Ectodermal cell (in vitro differentiated cells): ENCODE results near the gene APOF.
"Not testable (repeated sequence)": the region's sequence is repeated elsewhere in the genome, so short reads cannot be mapped to it uniquely, and the experiment has no call there.

Source experiments
- H3K27ac ChIP-seq: 2 replicates; pipeline ENCODE4 v1.7.0; 2013; ENCODE audit warnings: mild to moderate bottlenecking, low read depth, low read length; ENCODE audit not compliant: insufficient read depth, poor library complexity, severe bottlenecking
- H3K27me3 ChIP-seq: 2 replicates; pipeline ENCODE4 v1.7.0; 2013; ENCODE audit warnings: mild to moderate bottlenecking, low read length; ENCODE audit not compliant: insufficient read depth, control insufficient read depth, poor library complexity, severe bottlenecking
- H3K36me3 ChIP-seq: one replicate; pipeline ENCODE4 v1.7.0; 2013; ENCODE audit warnings: low read length; ENCODE audit not compliant: control insufficient read depth, insufficient read depth
- H3K4me1 ChIP-seq: one replicate; pipeline ENCODE4 v1.7.0; 2013; ENCODE audit warnings: low read length; ENCODE audit not compliant: control insufficient read depth, insufficient read depth
- H3K4me3 ChIP-seq: 2 replicates; pipeline ENCODE4 v1.7.0; 2013; ENCODE audit warnings: low read depth, low read length, control low read depth; ENCODE audit not compliant: insufficient read depth
- H3K9me3 ChIP-seq: 2 replicates; pipeline ENCODE4 v1.7.0; 2013; ENCODE audit warnings: mild to moderate bottlenecking, low read length, moderate library complexity; ENCODE audit not compliant: control insufficient read depth
- WGBS, 2 experiments: methylation state at CpG; one replicate each; pipeline ENCODE4 v1.1.7; 2013; ENCODE audit warnings: missing lambda C conversion rate in 2 of 2; 5-methylcytosine and 5-hydroxymethylcytosine counted together

APOF gene

DNA sequence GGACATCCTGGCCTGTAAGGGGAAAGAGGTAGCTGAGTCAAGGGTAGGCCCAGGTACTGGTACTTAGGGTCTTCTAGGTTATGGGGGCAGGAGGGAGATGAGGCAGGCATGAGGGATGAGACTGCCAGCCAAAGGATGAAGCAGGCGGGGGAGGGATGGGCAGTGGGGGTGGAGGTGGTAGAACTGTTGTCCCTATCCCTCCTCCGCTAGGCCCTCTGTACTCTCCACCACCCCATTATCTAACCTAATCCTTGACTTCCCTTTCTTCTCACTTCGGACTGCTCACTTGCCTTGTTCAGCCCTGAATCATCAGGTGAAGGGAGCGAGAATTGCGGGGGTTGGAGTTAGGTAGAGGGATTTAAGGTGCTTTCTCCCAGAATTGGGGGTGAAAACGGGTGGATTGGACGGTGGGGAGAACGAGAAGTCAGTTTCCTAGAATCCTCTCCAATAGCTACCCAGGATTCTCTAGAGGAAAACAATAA is 29.4 kb downstream of the APOF start:
- Histone ChIP-seq H3K4me3 (peak overlapping the region; percentile 41), H3K9me3 (no peaks in the 10 kb centered on the region), H3K4me1 (peaks cover 8% of the 10 kb centered on the region), H3K27me3 (no peaks in the 10 kb centered on the region), H3K36me3 (no peaks in the 10 kb centered on the region), H3K27ac (peak overlapping the region; percentile 92)
- 32 to 43% methylated on average over 6 to 8 of the region's 8 CpGs for WGBS, 2 experiments

DNA sequence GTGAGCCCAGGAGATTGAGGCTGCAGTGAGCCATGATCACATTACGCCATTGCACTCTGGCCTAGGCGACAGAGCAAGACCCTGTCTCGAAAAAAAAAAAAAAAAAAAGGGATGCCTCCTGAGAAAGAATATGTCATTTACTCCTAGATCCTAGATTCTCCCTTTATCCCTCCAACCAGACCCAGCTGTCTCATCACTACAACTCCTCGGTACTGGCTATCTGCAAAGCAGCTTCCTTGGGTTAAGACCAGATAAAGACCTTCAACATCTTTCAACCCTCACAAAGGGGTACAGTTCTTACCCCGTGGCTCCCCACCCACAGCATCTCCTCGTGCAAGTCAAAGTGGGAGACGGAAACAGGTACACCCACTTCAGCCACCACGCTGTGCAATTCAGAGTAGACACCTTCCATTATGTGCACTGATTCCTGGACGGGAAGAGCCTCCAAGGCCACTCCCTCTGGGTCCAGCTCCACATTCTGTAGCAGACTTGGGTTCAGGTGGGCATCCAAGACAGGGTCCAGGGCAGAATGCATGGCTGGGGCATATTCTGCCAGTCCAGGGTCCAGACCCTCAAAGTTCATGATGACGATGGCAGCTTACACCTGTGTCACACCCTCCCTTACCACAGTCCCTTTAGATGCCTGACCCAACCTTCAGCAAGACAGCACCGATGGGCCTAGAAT is 30.0 kb downstream of the APOF start:
- peaks cover 8% of the 10 kb centered on the region for H3K4me1 ChIP-seq
- H3K27me3 ChIP-seq: no peaks in the 10 kb centered on the region
- 94 to 96% methylated on average over 11 of the region's 11 CpGs for WGBS, 2 experiments
- no peaks in the 10 kb centered on the region for H3K36me3 ChIP-seq
- H3K9me3 ChIP-seq: no peaks in the 10 kb centered on the region
- H3K4me3 ChIP-seq: peak overlapping the region; percentile 41
- H3K27ac ChIP-seq: no peak overlapping the region

DNA sequence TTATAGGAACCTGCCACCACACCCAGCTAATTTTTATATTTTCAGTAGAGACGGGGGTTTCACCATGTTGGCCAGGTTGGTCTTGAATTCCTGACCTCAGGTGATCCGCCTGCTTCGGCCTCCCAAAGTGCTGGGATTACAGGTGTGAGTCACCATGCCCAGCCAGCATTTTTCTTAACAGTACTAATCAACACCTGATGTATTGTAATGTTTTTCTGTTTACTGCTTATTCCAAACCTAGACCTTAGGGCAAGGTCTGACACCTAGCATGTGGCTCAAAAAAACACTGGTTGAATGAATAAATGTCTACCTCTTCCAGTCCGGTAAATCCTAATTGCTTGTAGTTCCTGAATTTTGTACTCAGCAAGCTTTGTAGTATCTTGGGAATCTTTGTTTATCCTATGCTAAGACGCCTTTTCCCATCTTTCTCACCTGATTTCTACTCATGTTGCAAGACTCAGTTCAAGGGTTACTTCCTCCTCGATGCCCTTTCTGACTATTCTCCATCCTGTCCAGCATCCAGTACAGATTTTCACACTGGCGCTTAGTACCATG is 31.6 kb downstream of the APOF start:
- Histone ChIP-seq H3K27ac (no peak overlapping the region), H3K4me3 (no peak overlapping the region), H3K27me3 (no peaks in the 10 kb centered on the region), H3K36me3 (peaks cover 9% of the 10 kb centered on the region), H3K4me1 (peaks cover 8% of the 10 kb centered on the region), H3K9me3 (no peaks in the 10 kb centered on the region)
- 94 to 95% methylated on average over 7 of the region's 7 CpGs for WGBS, 2 experiments

DNA sequence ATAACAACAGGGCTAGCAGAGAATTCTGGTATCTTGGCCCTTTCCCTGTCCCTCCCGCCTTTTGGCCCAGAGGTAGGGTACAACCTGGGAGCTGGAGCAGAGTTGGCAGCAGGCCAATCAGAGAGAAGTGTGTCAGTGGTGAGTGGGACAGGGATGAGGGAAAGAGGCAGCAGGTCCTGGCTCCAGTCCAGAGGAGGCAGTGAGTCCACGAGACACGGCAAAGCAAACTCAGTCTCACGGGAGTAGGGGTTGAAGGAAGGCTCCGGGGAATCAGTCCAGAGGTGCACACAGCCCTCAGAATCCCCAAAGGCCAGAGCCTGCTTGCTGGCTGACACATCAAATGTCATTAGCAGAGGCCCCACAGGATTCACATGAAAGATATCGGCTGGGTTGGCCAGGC is 36.1 kb downstream of the APOF start:
- H3K4me3 ChIP-seq: no peak overlapping the region
- no peaks in the 10 kb centered on the region for H3K9me3 ChIP-seq
- 94 to 95% methylated on average over 6 of the region's 6 CpGs for WGBS, 2 experiments
- H3K27ac ChIP-seq: no peak overlapping the region
- H3K4me1 ChIP-seq: no peaks in the 10 kb centered on the region
- H3K27me3 ChIP-seq: no peaks in the 10 kb centered on the region
- H3K36me3 ChIP-seq: peaks cover 30% of the 10 kb centered on the region

DNA sequence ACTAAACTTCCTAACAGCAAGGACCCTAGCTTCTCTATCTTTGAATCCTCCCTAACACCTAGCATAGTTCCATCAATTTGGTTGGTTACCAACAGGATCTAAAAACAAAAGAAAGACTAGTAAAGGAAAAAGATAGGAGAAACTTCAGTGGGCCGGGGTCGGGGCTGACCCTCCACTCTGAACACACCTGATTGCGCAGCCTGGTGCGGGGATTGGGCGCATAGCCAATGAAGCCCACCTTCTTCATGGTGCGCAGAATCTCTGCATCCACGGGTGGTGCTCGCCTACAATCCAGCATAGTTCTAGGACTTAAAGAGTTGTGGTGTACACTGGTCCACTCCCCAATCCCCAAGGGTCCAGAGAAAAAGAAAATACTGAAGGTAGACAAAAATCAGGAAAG is 36.5 kb downstream of the APOF start:
- no peak overlapping the region for H3K4me3 ChIP-seq
- H3K36me3 ChIP-seq: peaks cover 30% of the 10 kb centered on the region
- WGBS, 2 experiments: 92% methylated on average over 8 of the region's 8 CpGs

DNA sequence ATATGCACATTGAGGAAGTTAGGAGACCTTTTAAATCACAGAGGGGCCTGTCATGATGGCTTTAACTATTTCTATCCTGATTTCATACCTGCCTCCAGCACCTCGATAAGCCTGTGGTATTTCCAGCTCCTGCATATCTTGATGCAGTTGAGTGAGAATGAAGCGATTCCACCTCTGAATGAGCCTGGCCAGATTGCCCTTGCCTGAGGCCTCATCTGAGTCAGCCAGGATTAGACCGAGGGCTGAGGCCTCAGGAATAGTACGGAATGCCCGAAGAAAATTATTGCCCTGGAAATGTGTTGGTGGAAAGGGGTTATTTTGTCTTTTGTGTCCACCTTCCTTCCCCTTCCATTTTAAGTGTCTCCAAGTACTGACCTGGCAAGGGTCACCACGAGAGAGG is 38.5 kb downstream of the APOF start:
- Histone ChIP-seq H3K36me3 (peaks cover 30% of the 10 kb centered on the region), H3K4me1 (no peaks in the 10 kb centered on the region), H3K9me3 (no peaks in the 10 kb centered on the region), H3K27ac (no peak overlapping the region), H3K4me3 (no peak overlapping the region), H3K27me3 (no peaks in the 10 kb centered on the region)
- WGBS, 2 experiments: 95 to 96% methylated on average over 6 of the region's 6 CpGs

More for the DNA sequence above, 36.5 kb downstream of the APOF start:
- H3K27me3 ChIP-seq: no peaks in the 10 kb centered on the region
- H3K27ac ChIP-seq: no peak overlapping the region
- no peaks in the 10 kb centered on the region for H3K9me3 ChIP-seq
- H3K4me1 ChIP-seq: no peaks in the 10 kb centered on the region

DNA sequence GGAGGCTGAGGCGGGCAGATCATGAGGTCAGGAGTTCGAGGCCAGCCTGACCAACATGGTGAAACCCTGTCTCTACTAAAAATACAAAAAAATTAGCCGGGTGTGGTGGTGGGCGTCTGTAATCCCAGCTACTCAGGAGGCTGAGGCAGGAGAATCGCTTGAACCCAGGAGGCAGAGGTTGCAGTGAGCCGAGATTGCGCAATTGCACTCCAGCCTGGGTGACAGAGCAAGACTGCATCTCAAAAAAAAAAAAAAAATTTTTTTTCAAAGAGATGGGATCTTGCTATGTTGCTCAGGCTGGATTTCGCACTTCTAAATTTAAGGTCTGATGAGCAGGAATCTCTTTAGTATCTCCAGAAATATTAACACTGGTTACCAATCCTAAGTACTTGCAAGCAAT is 41.0 kb downstream of the APOF start:
- not testable (repeated sequence) for H3K9me3 ChIP-seq, H3K27ac ChIP-seq, H3K27me3 ChIP-seq, H3K4me3 ChIP-seq, H3K4me1 ChIP-seq
- 97 to 98% methylated on average over 8 of the region's 8 CpGs for WGBS, 2 experiments
- H3K36me3 ChIP-seq: peaks cover 23% of the 10 kb centered on the region

DNA sequence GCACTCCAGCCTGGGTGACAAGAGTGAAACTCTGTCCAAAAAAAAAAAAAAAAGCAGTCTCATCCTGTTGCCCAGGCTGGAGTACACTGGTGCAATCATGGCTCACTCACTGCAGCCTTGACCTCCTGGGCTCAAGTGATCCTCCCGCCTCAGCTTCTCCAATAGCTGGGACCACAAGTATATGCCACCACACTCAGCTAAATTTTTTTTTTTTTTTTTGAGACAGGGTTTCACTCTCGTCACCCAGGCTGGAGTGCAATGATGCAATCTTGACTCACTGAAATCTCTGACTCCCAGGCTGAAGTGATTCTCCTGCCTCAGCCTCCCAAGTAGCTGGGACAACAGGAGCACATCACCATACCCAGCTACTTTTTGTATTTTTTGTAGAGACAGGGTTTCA is 41.6 kb downstream of the APOF start:
- H3K4me1 ChIP-seq: no peaks in the 10 kb centered on the region
- 94 to 96% methylated on average over 2 of the region's 2 CpGs for WGBS, 2 experiments
- H3K9me3 ChIP-seq: no peaks in the 10 kb centered on the region
- H3K36me3 ChIP-seq: peaks cover 20% of the 10 kb centered on the region
- no peak overlapping the region for H3K4me3 ChIP-seq
- no peaks in the 10 kb centered on the region for H3K27me3 ChIP-seq
- H3K27ac ChIP-seq: no peak overlapping the region

DNA sequence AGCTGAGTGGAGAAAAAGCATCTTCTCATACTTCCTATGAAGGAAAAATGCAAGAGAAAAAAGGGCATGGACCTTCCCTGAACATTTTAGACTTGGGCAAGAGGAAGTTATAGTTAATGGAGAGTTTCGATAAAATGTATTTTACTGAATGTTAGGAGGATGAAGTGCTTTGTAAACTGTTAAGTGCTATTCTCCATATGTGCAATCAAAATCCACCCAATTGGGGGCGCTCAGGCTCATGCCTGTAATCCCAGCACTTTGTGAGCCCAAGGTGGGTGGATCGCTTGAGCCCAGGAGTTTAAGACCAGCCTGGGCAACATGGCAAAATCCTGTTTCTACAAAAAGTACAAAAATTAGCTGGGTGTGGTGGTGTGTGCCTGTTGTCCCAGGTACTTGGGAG is 45.0 kb downstream of the APOF start:
- no peaks in the 10 kb centered on the region for H3K27me3 ChIP-seq
- no peak overlapping the region for H3K4me3 ChIP-seq
- H3K9me3 ChIP-seq: no peaks in the 10 kb centered on the region
- peaks cover 9% of the 10 kb centered on the region for H3K36me3 ChIP-seq
- H3K4me1 ChIP-seq: peaks cover 5% of the 10 kb centered on the region
- 81 to 84% methylated on average over 3 of the region's 3 CpGs for WGBS, 2 experiments
- no peak overlapping the region for H3K27ac ChIP-seq

DNA sequence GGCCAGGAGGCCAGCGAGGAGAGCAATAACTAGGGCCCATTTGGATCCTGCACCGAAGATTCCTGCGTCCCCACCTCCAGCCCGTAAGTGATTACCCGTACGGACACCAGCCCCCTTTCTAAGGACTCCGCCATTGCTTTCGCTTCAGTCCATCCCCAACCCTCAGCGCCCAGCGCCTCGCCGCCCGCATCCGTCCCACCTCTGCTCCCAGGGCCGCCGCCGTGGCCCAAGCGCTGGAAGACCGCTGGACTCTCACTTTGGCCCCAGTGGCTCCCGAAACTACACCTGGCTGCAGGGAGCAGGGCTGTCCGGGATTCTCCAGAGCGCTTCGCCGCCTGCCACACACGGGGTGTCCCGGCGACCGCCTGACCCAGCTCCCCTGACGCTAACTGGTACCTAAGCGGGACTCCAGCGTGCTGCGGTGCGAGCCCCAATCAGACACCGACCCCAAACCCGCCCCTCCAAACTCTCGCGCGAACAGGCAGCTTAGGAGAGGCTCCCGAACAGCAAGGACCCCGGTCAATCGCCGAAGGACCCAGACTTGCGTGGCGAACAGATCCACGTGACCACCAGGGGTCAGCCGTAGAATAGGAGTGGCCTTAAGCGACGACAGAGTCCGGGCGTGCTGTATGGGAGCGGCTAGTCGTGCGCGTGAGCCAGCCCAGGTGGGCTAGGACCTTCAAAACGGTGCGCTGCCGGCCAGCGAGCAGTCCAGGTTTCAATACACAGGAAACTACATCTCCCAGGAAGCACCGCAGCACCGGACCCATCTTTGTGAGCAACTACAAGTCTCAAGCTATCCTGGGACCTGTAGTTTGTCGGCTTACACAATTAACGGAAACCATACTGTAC is 46.8 kb downstream of the APOF start, which contains the start of gene CNPY2:
CNPY2 (minus strand) TSS at position 367 of the 852 bp plus-strand sequence. CDS start 771 bp downstream, outside the sequence.
- 0% methylated on average over 62 of the region's 62 CpGs for whole genome bisulfite sequencing, 2 experiments
- no peaks in the 10 kb centered on the region for H3K9me3 ChIP-seq
- H3K4me1 ChIP-seq: peaks cover 5% of the 10 kb centered on the region
- H3K36me3 ChIP-seq: no peaks in the 10 kb centered on the region
- H3K27ac ChIP-seq: peak within 1 kb of the TSS; percentile 81
- H3K27me3 ChIP-seq: no peaks in the 10 kb centered on the region
- peak within 1 kb of the TSS; percentile 88 for H3K4me3 ChIP-seq
